SK-N-SH treated with all-trans-retinoic acid at 6 μM for 48 hours (cell line): Measurements from ENCODE around the gene FAAP24.

ENCODE experiments used
- ATAC-seq: fragments of 200-7000 bp; cut with Tn5 transposase; 3 replicates; pipeline ENCODE4 v1.9.1; 2020; ENCODE audit warnings: mild to moderate bottlenecking, moderate library complexity
- ARNTL ChIP-seq: fragments of 450-650 bp; formaldehyde crosslinking; IDR thresholded peaks from 2 replicates; pipeline ENCODE4 v1.5.0; 2020; ENCODE audit warnings: low read depth, mild to moderate bottlenecking, moderate library complexity, borderline replicate concordance
- BACH2 ChIP-seq: fragments of 250-450 bp; sonication (Bioruptor Pico); IDR thresholded peaks from 2 replicates; pipeline ENCODE4 v1.9.0; 2021; ENCODE audit warnings: mild to moderate bottlenecking, borderline replicate concordance
- CREB5 ChIP-seq: fragments of 250-450 bp; sonication (Bioruptor Pico); IDR thresholded peaks from 2 replicates; pipeline ENCODE4 v1.5.1; 2020; ENCODE audit warnings: low read depth, mild to moderate bottlenecking, moderate library complexity
- CSDC2 ChIP-seq: fragments of 250-450 bp; sonication (Bioruptor Pico); IDR thresholded peaks from 2 replicates; pipeline ENCODE4 v1.5.0; 2020; ENCODE audit warnings: mild to moderate bottlenecking, moderate library complexity
- CSRNP3 ChIP-seq: fragments of 250-450 bp; sonication (Bioruptor Pico); IDR thresholded peaks from 2 replicates; pipeline ENCODE4 v1.5.1; 2021; ENCODE audit warnings: mild to moderate bottlenecking, moderate library complexity
- ESRRG ChIP-seq: fragments of 250-450 bp; sonication (Bioruptor Pico); IDR thresholded peaks from 2 replicates; pipeline ENCODE4 v1.6.1; 2021; ENCODE audit warnings: mild to moderate bottlenecking
- GLIS3 ChIP-seq: fragments of 250-450 bp; sonication (Bioruptor Pico); IDR thresholded peaks from 2 replicates; pipeline ENCODE4 v1.5.0; 2020; ENCODE audit warnings: mild to moderate bottlenecking, moderate library complexity
- ISL1 ChIP-seq: fragments of 250-450 bp; sonication (Bioruptor Pico); IDR thresholded peaks from 2 replicates; pipeline ENCODE4 v2.1.2; 2022; ENCODE audit warnings: mild to moderate bottlenecking, moderate library complexity
- OSR1 ChIP-seq: fragments of 250-450 bp; sonication (Bioruptor Pico); IDR thresholded peaks from 2 replicates; pipeline ENCODE4 v1.8.0; 2022; ENCODE audit warnings: moderate library complexity, mild to moderate bottlenecking, inconsistent platforms
- PATZ1 ChIP-seq: fragments of 250-450 bp; sonication (Bioruptor Pico); IDR thresholded peaks from 2 replicates; pipeline ENCODE4 v1.8.0; 2020; ENCODE audit warnings: mild to moderate bottlenecking, moderate library complexity, borderline replicate concordance
- PPARA ChIP-seq: fragments of 250-450 bp; sonication (Bioruptor Pico); IDR thresholded peaks from 2 replicates; pipeline ENCODE4 v1.5.0; 2020; ENCODE audit warnings: mild to moderate bottlenecking, borderline replicate concordance
- RARB ChIP-seq: fragments of 250-450 bp; sonication (Bioruptor Pico); IDR thresholded peaks from 2 replicates; pipeline ENCODE4 v1.8.0; 2021; ENCODE audit warnings: mild to moderate bottlenecking, moderate library complexity
- SNAI2 ChIP-seq: fragments of 250-450 bp; sonication (Bioruptor Pico); IDR thresholded peaks from 2 replicates; pipeline ENCODE4 v1.5.0; 2020; ENCODE audit warnings: mild to moderate bottlenecking, moderate library complexity
- TCF4 ChIP-seq: fragments of 250-450 bp; sonication (Bioruptor Pico); IDR thresholded peaks from 2 replicates; pipeline ENCODE4 v1.8.0; 2021; ENCODE audit warnings: mild to moderate bottlenecking, moderate library complexity, borderline replicate concordance
- TOX ChIP-seq: fragments of 250-450 bp; sonication (Bioruptor Pico); IDR thresholded peaks from 2 replicates; pipeline ENCODE4 v1.8.0; 2021; ENCODE audit warnings: mild to moderate bottlenecking, moderate library complexity, borderline replicate concordance
- TSHZ2 ChIP-seq: fragments of 250-450 bp; sonication (Bioruptor Pico); IDR thresholded peaks from 2 replicates; pipeline ENCODE4 v1.5.0; 2020; ENCODE audit warnings: mild to moderate bottlenecking, moderate library complexity
- ZC3H10 ChIP-seq: fragments of 250-450 bp; sonication (Bioruptor Pico); IDR thresholded peaks from 2 replicates; pipeline ENCODE4 v1.5.1; 2021; ENCODE audit warnings: mild to moderate bottlenecking, moderate library complexity
- ZFP3 ChIP-seq: fragments of 250-450 bp; sonication (Bioruptor Pico); IDR thresholded peaks from 2 replicates; pipeline ENCODE4 v1.5.0; 2020; ENCODE audit warnings: mild to moderate bottlenecking, moderate library complexity
- ZFP30 ChIP-seq: fragments of 450-650 bp; formaldehyde crosslinking; IDR thresholded peaks from 2 replicates; pipeline ENCODE4 v1.5.0; 2022; ENCODE audit warnings: mild to moderate bottlenecking, moderate library complexity
- ZNF565 ChIP-seq: fragments of 450-650 bp; formaldehyde crosslinking; conservative IDR thresholded peaks from 2 replicates; pipeline ENCODE4 v1.5.0; 2020; ENCODE audit warnings: low read depth, mild to moderate bottlenecking, moderate library complexity
- ZNF70 ChIP-seq: fragments of 450-650 bp; formaldehyde crosslinking; IDR thresholded peaks from 2 replicates; pipeline ENCODE4 v1.5.0; 2020; ENCODE audit warnings: mild to moderate bottlenecking, moderate library complexity
- ZNF8 ChIP-seq: fragments of 450-650 bp; formaldehyde crosslinking; IDR thresholded peaks from 2 replicates; pipeline ENCODE4 v1.5.0; 2020; ENCODE audit warnings: mild to moderate bottlenecking, moderate library complexity

Gene FAAP24

GRCh38 chr19:32971715-32972540 lies at the start of gene FAAP24, which contains the start of gene CEP89:
TSS of gene FAAP24 (plus strand) at chr19:32972242. CDS start at chr19:32973197, 955 bp downstream.
TSS of gene CEP89 (minus strand) at chr19:32971958. CDS start at chr19:32971874, 84 bp downstream.
- TF ChIP-seq ESRRG (CRISPR knock-in tag) (no peak), TOX (CRISPR knock-in tag) (no peak), ISL1 (CRISPR knock-in tag) (no peak), ZFP30 (no peak), GLIS3 (CRISPR knock-in tag) (no peak), CREB5 (CRISPR knock-in tag) (no peak), CSRNP3 (CRISPR knock-in tag) (no peak), BACH2 (CRISPR knock-in tag) (no peak), ZNF70 (CRISPR knock-in tag) (peak; percentile 89), ZNF565 (CRISPR knock-in tag) (no peak), SNAI2 (CRISPR knock-in tag) (no peak), TSHZ2 (no peak), ZFP3 (CRISPR knock-in tag) (peak; percentile 100), PATZ1 (CRISPR knock-in tag) (no peak), RARB (CRISPR knock-in tag) (no peak), ZC3H10 (CRISPR knock-in tag) (no peak), ARNTL (CRISPR knock-in tag) (no peak), CSDC2 (CRISPR knock-in tag) (no peak)
- peak; percentile 99 for ATAC-seq

- no peak for TF ChIP-seq OSR1 (CRISPR knock-in tag)
- TF ChIP-seq ZNF70 (CRISPR knock-in tag): no peak
- no peak for ATAC-seq
These were observed 47.8 kb upstream of the FAAP24 start for GRCh38 chr19:32924200-32924599.

- no peak for ATAC-seq
- no peak for TF ChIP-seq TCF4 (CRISPR knock-in tag)
- TF ChIP-seq OSR1 (CRISPR knock-in tag): no peak
- TF ChIP-seq PATZ1 (CRISPR knock-in tag): no peak
- no peak for TF ChIP-seq SNAI2 (CRISPR knock-in tag)
- no peak for TF ChIP-seq ESRRG (CRISPR knock-in tag)
- no peak for TF ChIP-seq RARB (CRISPR knock-in tag)
- no peak for TF ChIP-seq CREB5 (CRISPR knock-in tag)
- no peak for TF ChIP-seq TSHZ2
- no peak for TF ChIP-seq PPARA (CRISPR knock-in tag)
- no peak for TF ChIP-seq ZNF8 (CRISPR knock-in tag)
These were observed 43.2 kb upstream of the FAAP24 start for GRCh38 chr19:32928806-32929205.
